Astrocyte (in vitro differentiated cells and primary cell): ENCODE measurements around the gene TMEM130. TPM values are rescaled to one million over a fixed set of nuclear protein-coding genes. Genes with fewer than 3 reads are reported as not detected.

Experiments
- microRNA-seq: library from miRNA; unstranded; fragments of <30 nt; microRNA quantifications from one replicate; pipeline ENCODE4 v1.2.0, GENCODE V29; 2020
- total RNA-seq: library from RNA; stranded (reverse); gene quantifications from 2 replicates; pipeline ENCODE4 v1.2.1, GENCODE V29; 2021

The TMEM130 gene
- total RNA-seq, 1 donor from 2014 or later: 12.4 TPM

Small RNAs within 50 kb of the gene (microRNA-seq; reads per million reads assigned to microRNA genes)
- gene MIR3609: 7.9 reads per million, percentile 30 among the genes with 10 or more reads in this experiment

Other genes starting within 250 kb of the TMEM130 start
- gene TRRAP, start 8.5 kb upstream of the TMEM130 start, total RNA-seq: 33.4 and 33.5 TPM in 2 replicates